NCI-H526 (cell line): Measurements from ENCODE around the gene ARHGAP26.
A peak's percentile ranks its signal among the peaks of the same experiment; 100 is the strongest.

ENCODE experiments used
- DNase-seq, 2 experiments: peaks; one replicate each; lab custom pipeline; 2025; lab: John Stamatoyannopoulos, UW

The ARHGAP26 gene

GRCh38 chr5:143037071-143037470 lies 266.9 kb downstream of the ARHGAP26 start:
- no peak for DNase-seq

DNA sequence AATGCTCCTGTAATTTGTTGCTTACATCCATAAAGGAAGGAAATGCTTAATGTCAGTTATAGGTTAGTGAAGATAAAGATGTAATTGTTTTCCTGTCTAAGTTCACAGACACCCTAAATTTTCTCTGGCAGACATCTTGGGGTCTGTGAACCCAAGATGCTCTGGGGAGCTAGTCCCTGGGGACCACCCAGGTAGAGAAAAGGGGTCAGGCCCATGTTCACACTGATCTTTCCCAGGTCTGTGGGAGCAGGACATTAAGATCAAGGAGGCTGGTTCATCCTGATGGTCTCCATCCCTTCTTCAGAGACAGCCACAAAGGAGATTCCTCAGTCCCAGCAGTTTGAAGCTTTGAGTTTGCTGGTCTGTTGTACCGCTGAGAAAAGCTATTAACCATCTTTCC lies 267.5 kb downstream of the ARHGAP26 start:
- no peak for DNase-seq

- DNase-seq: no peak
Measured at GRCh38 chr5:143040622-143041021, 270.4 kb downstream of the ARHGAP26 start.

- DNase-seq: no peak
Measured at GRCh38 chr5:143041461-143041860, 271.3 kb downstream of the ARHGAP26 start.

- DNase-seq: peak in 1 of 2 experiments; percentile 42
Measured at GRCh38 chr5:143041972-143042770, 272.0 kb downstream of the ARHGAP26 start.

GRCh38 chr5:143044265-143044664 lies 274.1 kb downstream of the ARHGAP26 start:
- DNase-seq: no peak

GRCh38 chr5:143045062-143045461 lies 274.9 kb downstream of the ARHGAP26 start:
- DNase-seq: no peak

GRCh38 chr5:143046314-143046713 lies 276.1 kb downstream of the ARHGAP26 start:
- no peak for DNase-seq

DNA sequence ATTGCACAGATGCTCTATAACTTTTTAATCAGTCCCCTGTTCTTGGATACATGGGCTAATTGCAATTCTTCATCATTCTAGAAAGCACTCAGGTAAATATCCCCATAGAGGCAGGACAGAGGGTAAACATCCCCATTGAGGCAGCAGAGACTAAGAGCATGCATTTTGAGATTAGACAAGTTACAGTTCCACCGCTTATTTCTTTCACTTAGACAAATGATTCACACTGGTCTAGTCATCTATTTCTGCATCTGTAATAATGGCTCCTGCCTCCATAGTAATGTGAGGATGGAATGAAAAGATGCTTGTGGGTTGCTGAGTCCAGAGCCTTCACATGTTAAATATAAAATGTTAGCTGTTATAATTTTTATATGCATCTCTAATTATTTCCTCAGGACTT lies 276.9 kb downstream of the ARHGAP26 start:
- DNase-seq: no peak

GRCh38 chr5:143050183-143050582 lies 280.0 kb downstream of the ARHGAP26 start:
- DNase-seq: no peak

GRCh38 chr5:143051244-143052058 lies 281.3 kb downstream of the ARHGAP26 start:
- DNase-seq: peak; percentile 75 to 78

DNA sequence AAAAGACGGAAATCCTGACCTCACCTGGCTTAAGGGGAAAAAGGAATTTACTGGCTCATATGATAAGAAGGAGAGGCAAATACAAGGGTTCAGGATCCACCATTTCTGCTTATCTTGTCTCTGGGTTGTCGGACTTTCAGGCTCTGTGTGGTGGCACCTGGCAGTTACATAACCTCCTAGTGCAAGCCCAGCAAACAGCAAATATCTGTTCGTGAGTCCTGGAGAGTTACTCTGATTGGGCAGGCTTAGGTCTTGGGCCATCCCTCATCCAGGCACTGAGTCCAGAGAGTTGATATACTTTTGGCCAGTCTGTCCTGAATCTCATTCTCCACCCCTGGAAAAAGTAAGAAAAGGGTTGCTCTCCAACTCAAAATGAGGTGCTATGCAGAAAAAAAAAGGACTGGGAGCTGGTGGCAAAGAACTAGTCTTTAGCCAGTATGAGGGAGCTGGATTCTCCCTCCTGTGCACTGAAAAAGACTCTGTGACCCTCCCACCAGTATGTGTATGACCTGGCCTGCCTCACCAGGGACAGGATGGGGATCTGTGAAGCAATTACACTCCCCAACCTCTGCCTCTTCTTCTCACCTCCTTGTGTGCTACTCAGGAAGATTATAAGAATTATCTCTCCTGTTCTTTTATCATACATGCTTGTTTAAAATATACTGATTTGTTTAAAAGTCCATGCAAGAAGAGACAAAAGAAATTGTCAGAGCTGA lies 282.9 kb downstream of the ARHGAP26 start:
- no peak for DNase-seq

GRCh38 chr5:143053780-143054179 lies 283.6 kb downstream of the ARHGAP26 start:
- no peak for DNase-seq

DNA sequence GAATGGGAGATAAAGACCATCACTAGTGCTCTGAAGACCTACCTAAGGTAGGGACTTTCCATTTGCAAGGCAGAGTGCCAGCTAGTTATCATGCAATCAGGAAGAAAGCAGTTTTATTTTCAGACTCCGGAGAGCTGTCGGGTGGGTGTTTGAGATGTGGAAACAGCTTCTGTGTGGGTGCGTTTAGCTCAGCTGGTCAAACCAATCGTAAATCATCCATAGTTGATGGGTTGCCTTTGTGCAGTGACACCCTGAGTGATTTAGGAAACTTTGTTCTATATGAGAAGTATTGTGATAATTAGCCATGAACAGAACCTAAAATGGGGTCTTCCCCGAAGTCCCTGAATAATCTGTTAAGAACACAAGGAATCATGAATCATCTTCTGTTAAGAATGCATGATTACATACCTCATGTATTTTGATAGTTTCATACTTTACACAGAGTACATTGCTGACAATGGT lies 284.3 kb downstream of the ARHGAP26 start:
- no peak for DNase-seq

GRCh38 chr5:143055596-143056338 lies 285.6 kb downstream of the ARHGAP26 start:
- no peak for DNase-seq

- DNase-seq: no peak
Measured at GRCh38 chr5:143056339-143056704, 286.1 kb downstream of the ARHGAP26 start.

DNA sequence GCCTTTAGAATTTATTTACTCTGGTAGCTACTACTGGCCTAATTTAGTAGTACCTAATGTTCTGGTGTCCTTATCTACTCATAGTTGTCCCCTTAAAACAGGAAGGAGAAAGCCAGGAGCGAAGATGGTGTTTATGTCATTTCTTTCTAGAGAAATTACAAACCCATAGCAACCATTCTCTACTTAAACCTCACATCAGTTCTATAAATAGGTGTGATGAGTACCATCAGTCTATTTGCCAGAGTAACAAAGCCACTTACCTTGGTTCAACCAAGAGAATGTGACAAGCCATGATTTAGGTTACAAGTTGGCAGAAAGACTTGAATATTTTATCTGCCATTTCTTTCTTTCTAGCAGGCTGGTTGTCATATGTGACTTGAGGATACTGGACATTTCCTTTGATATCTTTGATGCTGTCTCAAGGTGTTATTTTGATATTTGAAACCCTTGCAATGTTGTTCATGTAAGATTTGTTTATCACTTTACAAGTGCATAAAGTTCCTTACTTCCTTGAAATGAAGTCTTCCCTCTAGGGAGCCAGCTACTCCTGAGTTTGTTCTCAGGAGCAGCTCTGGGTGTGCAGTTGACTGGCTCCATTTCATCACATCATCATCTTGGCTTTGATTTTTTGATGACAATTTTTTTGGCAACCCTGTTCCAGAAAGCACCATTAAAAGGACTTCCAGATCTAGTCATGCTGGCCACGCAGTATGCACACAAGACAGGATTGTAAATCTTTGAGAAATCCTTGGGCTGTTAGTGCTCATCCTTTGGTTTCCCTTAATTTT lies 286.8 kb downstream of the ARHGAP26 start:
- no peak for DNase-seq

- no peak for DNase-seq
Measured at GRCh38 chr5:143057580-143057999, 287.4 kb downstream of the ARHGAP26 start.

- no peak for DNase-seq
Measured at GRCh38 chr5:143059355-143059754, 289.2 kb downstream of the ARHGAP26 start.

DNA sequence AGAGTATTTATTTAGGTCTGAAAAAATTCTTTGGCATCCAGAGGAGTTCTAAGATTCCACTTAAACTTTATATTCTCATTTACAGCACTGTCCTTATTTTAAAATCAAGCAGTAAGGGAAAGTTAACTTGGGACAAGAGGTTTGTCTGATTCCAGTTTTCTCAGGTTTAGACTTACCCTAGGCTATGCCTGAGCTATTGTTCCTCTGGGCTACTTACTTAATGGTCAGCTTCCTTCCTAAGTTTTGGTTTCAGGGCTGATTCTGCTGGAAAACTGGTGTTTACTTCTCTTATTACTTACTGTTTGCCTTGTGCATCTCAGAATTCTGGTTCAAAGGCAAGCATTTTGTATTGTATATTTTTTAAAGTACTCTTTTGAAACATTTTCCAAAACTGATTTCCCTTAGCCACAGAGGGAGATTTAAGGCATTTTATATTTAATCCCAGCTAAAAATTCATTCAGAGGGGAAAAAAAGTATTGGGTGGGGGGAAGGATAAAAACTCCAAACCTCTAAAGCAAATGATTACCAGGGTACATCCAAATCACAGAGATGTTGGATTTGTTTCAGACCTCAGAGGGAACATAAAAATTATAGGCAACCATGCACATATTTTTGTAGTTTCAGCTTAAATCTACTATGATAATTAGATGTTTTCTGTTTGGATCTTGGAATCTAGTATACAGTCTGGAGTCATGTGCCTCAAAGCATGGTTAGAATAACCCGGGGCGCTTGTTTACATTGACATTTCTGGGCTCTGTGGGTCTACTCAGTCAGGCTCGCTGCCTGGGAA lies 290.0 kb downstream of the ARHGAP26 start:
- no peak for DNase-seq
